ENCODE data around the gene EXO1.

EXO1 gene

GRCh38 chr1:241899210-241899609 is 51.2 kb downstream of the EXO1 start:
- no peaks in the 10 kb centered on the region for H3K9me3 ChIP-seq (ENCODE audit: control insufficient read depth, low read length)
- no peaks in the 10 kb centered on the region for H3K27me3 ChIP-seq (ENCODE audit: control insufficient read depth, insufficient read depth, low read length)
- H3K4me1 ChIP-seq (ENCODE audit: control insufficient read depth, insufficient read depth, low read length): no peaks in the 10 kb centered on the region
- no peak overlapping the region for H3K9ac ChIP-seq (ENCODE audit: low read length)
- H3K4me3 ChIP-seq (ENCODE audit: low read length): no peak overlapping the region
- H3K36me3 ChIP-seq (ENCODE audit: control insufficient read depth, insufficient read depth, low read length): no peaks in the 10 kb centered on the region

- Histone ChIP-seq H3K4me1 (ENCODE audit: control insufficient read depth, insufficient read depth, low read length) (no peaks in the 10 kb centered on the region), H3K9me3 (ENCODE audit: control insufficient read depth, low read length) (no peaks in the 10 kb centered on the region), H3K9ac (ENCODE audit: low read length) (no peak overlapping the region), H3K27me3 (ENCODE audit: control insufficient read depth, insufficient read depth, low read length) (no peaks in the 10 kb centered on the region), H3K4me3 (ENCODE audit: low read length) (no peak overlapping the region), H3K36me3 (ENCODE audit: control insufficient read depth, insufficient read depth, low read length) (no peaks in the 10 kb centered on the region)
Observed at GRCh38 chr1:241900381-241900780, 52.4 kb downstream of the EXO1 start.

- Histone ChIP-seq H3K4me1 (ENCODE audit: control insufficient read depth, insufficient read depth, low read length) (no peaks in the 10 kb centered on the region), H3K4me3 (ENCODE audit: low read length) (no peak overlapping the region), H3K27me3 (ENCODE audit: control insufficient read depth, insufficient read depth, low read length) (no peaks in the 10 kb centered on the region), H3K9ac (ENCODE audit: low read length) (no peak overlapping the region), H3K36me3 (ENCODE audit: control insufficient read depth, insufficient read depth, low read length) (no peaks in the 10 kb centered on the region), H3K9me3 (ENCODE audit: control insufficient read depth, low read length) (no peaks in the 10 kb centered on the region)
Observed at GRCh38 chr1:241902391-241903065, 54.5 kb downstream of the EXO1 start.

GRCh38 chr1:241916196-241916595 is 68.2 kb downstream of the EXO1 start:
- Histone ChIP-seq H3K36me3 (ENCODE audit: control insufficient read depth, insufficient read depth, low read length) (no peaks in the 10 kb centered on the region), H3K4me3 (ENCODE audit: low read length) (no peak overlapping the region)

GRCh38 chr1:241917487-241917886 is 69.5 kb downstream of the EXO1 start:
- H3K36me3 ChIP-seq (ENCODE audit: control insufficient read depth, insufficient read depth, low read length): no peaks in the 10 kb centered on the region
- H3K9ac ChIP-seq (ENCODE audit: low read length): no peak overlapping the region

More at GRCh38 chr1:241916196-241916595, 68.2 kb downstream of the EXO1 start:
- no peaks in the 10 kb centered on the region for H3K9me3 ChIP-seq (ENCODE audit: control insufficient read depth, low read length)
- no peaks in the 10 kb centered on the region for H3K4me1 ChIP-seq (ENCODE audit: control insufficient read depth, insufficient read depth, low read length)
- no peak overlapping the region for H3K9ac ChIP-seq (ENCODE audit: low read length)
- no peaks in the 10 kb centered on the region for H3K27me3 ChIP-seq (ENCODE audit: control insufficient read depth, insufficient read depth, low read length)

GRCh38 chr1:241918879-241919278 is 70.9 kb downstream of the EXO1 start:
- Histone ChIP-seq H3K27me3 (ENCODE audit: control insufficient read depth, insufficient read depth, low read length) (no peaks in the 10 kb centered on the region), H3K36me3 (ENCODE audit: control insufficient read depth, insufficient read depth, low read length) (no peaks in the 10 kb centered on the region), H3K4me1 (ENCODE audit: control insufficient read depth, insufficient read depth, low read length) (no peaks in the 10 kb centered on the region), H3K9me3 (ENCODE audit: control insufficient read depth, low read length) (no peaks in the 10 kb centered on the region), H3K4me3 (ENCODE audit: low read length) (no peak overlapping the region), H3K9ac (ENCODE audit: low read length) (no peak overlapping the region)

More at GRCh38 chr1:241917487-241917886, 69.5 kb downstream of the EXO1 start:
- Histone ChIP-seq H3K9me3 (ENCODE audit: control insufficient read depth, low read length) (no peaks in the 10 kb centered on the region), H3K27me3 (ENCODE audit: control insufficient read depth, insufficient read depth, low read length) (no peaks in the 10 kb centered on the region), H3K4me1 (ENCODE audit: control insufficient read depth, insufficient read depth, low read length) (no peaks in the 10 kb centered on the region), H3K4me3 (ENCODE audit: low read length) (no peak overlapping the region)

GRCh38 chr1:241924080-241924808 is 76.2 kb downstream of the EXO1 start:
- H3K27me3 ChIP-seq (ENCODE audit: control insufficient read depth, insufficient read depth, low read length): no peaks in the 10 kb centered on the region
- no peak overlapping the region for H3K4me3 ChIP-seq (ENCODE audit: low read length)
- no peaks in the 10 kb centered on the region for H3K36me3 ChIP-seq (ENCODE audit: control insufficient read depth, insufficient read depth, low read length)
- H3K4me1 ChIP-seq (ENCODE audit: control insufficient read depth, insufficient read depth, low read length): no peaks in the 10 kb centered on the region
- H3K9me3 ChIP-seq (ENCODE audit: control insufficient read depth, low read length): no peaks in the 10 kb centered on the region
- H3K9ac ChIP-seq (ENCODE audit: low read length): no peak overlapping the region

- H3K27me3 ChIP-seq (ENCODE audit: control insufficient read depth, insufficient read depth, low read length): no peaks in the 10 kb centered on the region
- no peak overlapping the region for H3K4me3 ChIP-seq (ENCODE audit: low read length)
- H3K4me1 ChIP-seq (ENCODE audit: control insufficient read depth, insufficient read depth, low read length): no peaks in the 10 kb centered on the region
- H3K9ac ChIP-seq (ENCODE audit: low read length): no peak overlapping the region
- H3K36me3 ChIP-seq (ENCODE audit: control insufficient read depth, insufficient read depth, low read length): no peaks in the 10 kb centered on the region
- H3K9me3 ChIP-seq (ENCODE audit: control insufficient read depth, low read length): no peaks in the 10 kb centered on the region
Observed at GRCh38 chr1:241926141-241926540, 78.1 kb downstream of the EXO1 start.

GRCh38 chr1:241927321-241927720 is 79.3 kb downstream of the EXO1 start:
- Histone ChIP-seq H3K27me3 (ENCODE audit: control insufficient read depth, insufficient read depth, low read length) (no peaks in the 10 kb centered on the region), H3K4me1 (ENCODE audit: control insufficient read depth, insufficient read depth, low read length) (no peaks in the 10 kb centered on the region), H3K36me3 (ENCODE audit: control insufficient read depth, insufficient read depth, low read length) (no peaks in the 10 kb centered on the region), H3K9ac (ENCODE audit: low read length) (no peak overlapping the region), H3K9me3 (ENCODE audit: control insufficient read depth, low read length) (no peaks in the 10 kb centered on the region), H3K4me3 (ENCODE audit: low read length) (no peak overlapping the region)

- Histone ChIP-seq H3K9me3 (ENCODE audit: control insufficient read depth, low read length) (no peaks in the 10 kb centered on the region), H3K4me3 (ENCODE audit: low read length) (no peak overlapping the region), H3K9ac (ENCODE audit: low read length) (no peak overlapping the region), H3K36me3 (ENCODE audit: control insufficient read depth, insufficient read depth, low read length) (no peaks in the 10 kb centered on the region), H3K4me1 (ENCODE audit: control insufficient read depth, insufficient read depth, low read length) (no peaks in the 10 kb centered on the region), H3K27me3 (ENCODE audit: control insufficient read depth, insufficient read depth, low read length) (no peaks in the 10 kb centered on the region)
Observed at GRCh38 chr1:241932845-241933244, 84.8 kb downstream of the EXO1 start.

GRCh38 chr1:241934201-241934848 is 86.3 kb downstream of the EXO1 start:
- H3K27me3 ChIP-seq (ENCODE audit: control insufficient read depth, insufficient read depth, low read length): no peaks in the 10 kb centered on the region
- H3K4me1 ChIP-seq (ENCODE audit: control insufficient read depth, insufficient read depth, low read length): no peaks in the 10 kb centered on the region
- no peak overlapping the region for H3K9ac ChIP-seq (ENCODE audit: low read length)
- H3K4me3 ChIP-seq (ENCODE audit: low read length): no peak overlapping the region
- no peaks in the 10 kb centered on the region for H3K36me3 ChIP-seq (ENCODE audit: control insufficient read depth, insufficient read depth, low read length)
- no peaks in the 10 kb centered on the region for H3K9me3 ChIP-seq (ENCODE audit: control insufficient read depth, low read length)

- H3K9ac ChIP-seq (ENCODE audit: low read length): no peak overlapping the region
- no peaks in the 10 kb centered on the region for H3K9me3 ChIP-seq (ENCODE audit: control insufficient read depth, low read length)
- H3K4me1 ChIP-seq (ENCODE audit: control insufficient read depth, insufficient read depth, low read length): no peaks in the 10 kb centered on the region
- no peak overlapping the region for H3K4me3 ChIP-seq (ENCODE audit: low read length)
- H3K36me3 ChIP-seq (ENCODE audit: control insufficient read depth, insufficient read depth, low read length): no peaks in the 10 kb centered on the region
- no peaks in the 10 kb centered on the region for H3K27me3 ChIP-seq (ENCODE audit: control insufficient read depth, insufficient read depth, low read length)
Observed at GRCh38 chr1:241934866-241935265, 86.9 kb downstream of the EXO1 start.

Data from mucosa of stomach (tissue), 1 donor.